GM12878 (cell line): ENCODE results near the gene SMYD5. TPM values are rescaled to one million over a fixed set of nuclear protein-coding genes. Genes with fewer than 3 reads are reported as not detected.

ENCODE experiments used
- ATAC-seq: fragments of 200-7000 bp; cut with Tn5 transposase; 3 replicates; pipeline ENCODE4 v1.9.1; 2020; ENCODE audit warnings: mild to moderate bottlenecking, moderate library complexity
- BruUV-seq: library from RNA; stranded (reverse); fragments of 400-500 nt; replicated peaks from 2 replicates; lab custom pipeline; 2021; lab: Mats Ljungman, UMichigan
- CTCF ChIA-PET: fragments of 300-600 bp; sonication (Branson Sonifier 250); formaldehyde crosslinking; extraction: SDS; loops from one replicate; lab custom pipeline; 2021; ENCODE audit warnings: inconsistent platforms; lab: Yijun Ruan, JAX
- POLR2A ChIA-PET: fragments of 350-600 bp; formaldehyde crosslinking; extraction: SDS; loops from one replicate; lab custom pipeline; 2021; ENCODE audit warnings: inconsistent platforms; lab: Charles Lee
- RAD21 ChIA-PET: fragments of 300-600 bp; sonication (Branson Sonifier 250); formaldehyde crosslinking; loops from one replicate; lab custom pipeline; 2023; ENCODE audit warnings: antibody characterized with exemption; ENCODE audit not compliant: unreplicated experiment; lab: Charles Lee
- SMC1A ChIA-PET: fragments of 300-600 bp; sonication (Branson Sonifier 250); formaldehyde crosslinking; loops from one replicate; lab custom pipeline; 2023; ENCODE audit not compliant: unreplicated experiment, uncharacterized antibody; lab: Charles Lee
- DNase-seq: peaks from one replicate; pipeline ENCODE4 v3.0.0-alpha.2; 2011; ENCODE audit warnings: low read depth, low spot score
- FAIRE-seq: peaks from 3 replicates; lab custom pipeline; 2011; peaks lifted over from hg19 to GRCh38; lab: Jason Lieb, UNC
- H2AFZ ChIP-seq: 2 replicates; pipeline ENCODE4 v1.6.0; 2011; ENCODE audit warnings: low read depth, low read length, control low read depth; ENCODE audit not compliant: control insufficient read depth
- H3K27ac ChIP-seq: 2 replicates; pipeline ENCODE4 v1.5.1; 2011; ENCODE audit warnings: control low read depth; ENCODE audit not compliant: control insufficient read depth, insufficient read depth
- H3K27me3 ChIP-seq, 2 experiments: replicated peaks in 1 of 2; 2 replicates each; pipeline versions ENCODE4 v1.6.0 to v1.6.1; 2011; ENCODE audit warnings: low read length in 1 of 2; ENCODE audit not compliant: control insufficient read depth in 2 of 2, insufficient read depth in 2 of 2
- H3K36me3 ChIP-seq, 2 experiments: 2 replicates each; pipeline ENCODE4 v1.5.1; 2011; ENCODE audit warnings: low read length in 1 of 2; ENCODE audit not compliant: control insufficient read depth in 2 of 2, insufficient read depth in 2 of 2
- H3K4me1 ChIP-seq: 2 replicates; pipeline ENCODE4 v1.6.1; 2011; ENCODE audit warnings: mild to moderate bottlenecking, low read length, moderate library complexity, mixed read lengths; ENCODE audit not compliant: control insufficient read depth, insufficient read depth
- H3K4me2 ChIP-seq: 2 replicates; pipeline ENCODE4 v1.6.0; 2011; ENCODE audit warnings: control low read depth; ENCODE audit not compliant: control insufficient read depth, insufficient read depth
- H3K4me3 ChIP-seq: fragments of 200-600 bp; sonication (generic); 2 replicates; pipeline ENCODE4 v1.5.1; 2016
- H3K79me2 ChIP-seq: 2 replicates; pipeline ENCODE4 v1.6.0; 2011; ENCODE audit warnings: low read length; ENCODE audit not compliant: control insufficient read depth, insufficient read depth
- H3K9ac ChIP-seq: 2 replicates; pipeline ENCODE4 v1.8.0; 2011; ENCODE audit warnings: low read length, control low read depth, mixed read lengths; ENCODE audit not compliant: control insufficient read depth, insufficient read depth
- H3K9me3 ChIP-seq: replicated peaks from 3 replicates; pipeline ENCODE4 v1.5.1; 2011; ENCODE audit warnings: mild to moderate bottlenecking, low read length; ENCODE audit not compliant: control insufficient read depth, insufficient read depth
- H4K20me1 ChIP-seq: 2 replicates; pipeline ENCODE4 v1.6.0; 2011; ENCODE audit not compliant: control insufficient read depth, insufficient read depth
- BHLHE40 ChIP-seq, 2 experiments: fragments of 450-650 bp in 1 of 2; IDR thresholded peaks; 2 replicates each; pipeline ENCODE4 v1.6.1; 2011 to 2017; ENCODE audit warnings: low read depth in 2 of 2, borderline replicate concordance in 1 of 2, improper control_type of control experiment in 1 of 2, low read length in 1 of 2, mild to moderate bottlenecking in 1 of 2
- FOXK2 ChIP-seq: fragments of 450-650 bp; IDR thresholded peaks from 2 replicates; pipeline ENCODE4 v1.6.1; 2017; ENCODE audit warnings: mild to moderate bottlenecking, moderate library complexity
- GABPA ChIP-seq: IDR thresholded peaks from 2 replicates; pipeline ENCODE4 v1.6.1; 2014; ENCODE audit warnings: antibody characterized with exemption, low read depth, mild to moderate bottlenecking, inconsistent platforms
- MEF2A ChIP-seq: IDR thresholded peaks from 2 replicates; pipeline ENCODE4 v1.6.1; 2011; ENCODE audit warnings: low read depth, mild to moderate bottlenecking, low read length, moderate library complexity; ENCODE audit not compliant: insufficient read depth
- MTA2 ChIP-seq: fragments of 450-650 bp; IDR thresholded peaks from 2 replicates; pipeline ENCODE4 v1.6.1; 2016; ENCODE audit warnings: low read depth, mild to moderate bottlenecking, moderate library complexity
- POLR2AphosphoS2 ChIP-seq: IDR thresholded peaks from 2 replicates; pipeline ENCODE4 v1.6.1; 2011; ENCODE audit warnings: low read depth, mild to moderate bottlenecking, low read length, improper control_type of control experiment, moderate library complexity
- POLR2AphosphoS5 ChIP-seq: IDR thresholded peaks from 2 replicates; pipeline ENCODE4 v1.6.1; 2011; ENCODE audit warnings: mild to moderate bottlenecking, low read length, inconsistent platforms
- RCOR1 ChIP-seq: conservative IDR thresholded peaks from 2 replicates; pipeline ENCODE4 v1.6.1; 2012; ENCODE audit warnings: low read depth, low read length, improper control_type of control experiment
- RFX5 ChIP-seq: IDR thresholded peaks from 2 replicates; pipeline ENCODE4 v1.6.1; 2011; ENCODE audit warnings: low read depth, low read length, improper control_type of control experiment
- SMAD5 ChIP-seq: IDR thresholded peaks from 2 replicates; pipeline ENCODE4 v1.6.1; 2016; ENCODE audit warnings: antibody characterized with exemption, low read depth
- STAT3 ChIP-seq: IDR thresholded peaks from 2 replicates; pipeline ENCODE4 v1.6.1; 2011; ENCODE audit warnings: low read depth, low read length, improper control_type of control experiment
- WGBS: methylation state at CpG from one replicate; pipeline ENCODE4 v1.1.6; 2016; ENCODE audit warnings: low lambda C conversion rate; ENCODE audit not compliant: insufficient replicate concordance, insufficient coverage; ENCODE audit errors: missing lambda C conversion rate; 5-methylcytosine and 5-hydroxymethylcytosine counted together
- in situ Hi-C: fragments of 300-500 bp; cut with MboI; formaldehyde crosslinking; loops from 9 replicates; pipeline ENCODE4 v1.14.3; 2018; ENCODE audit warnings: mixed read lengths
- intact Hi-C: fragments of 100-400 bp; cut with micrococcal nuclease; formaldehyde crosslinking; loops from one replicate; pipeline ENCODE4 v1.14.2; 2022; ENCODE audit not compliant: unreplicated experiment
- polyA plus RNA-seq, 11 experiments: library from polyadenylated mRNA; depleted of rRNA in 4 of 11; unstranded in 6 of 11; stranded (reverse) in 5 of 11; fragments of >200 nt; fragmentation: Nextera tagmentation in 4 of 11; fragmentation: Illumina TruSeq in 1 of 11; extraction: Ambion mirVana in 4 of 11; extraction: Trizol in 1 of 11; gene quantifications; 1 replicate in 1 of 11; 2 replicates in 10 of 11; pipeline versions ENCODE4 v1.2.1 to v1.2.3, GENCODE V29; 2011 to 2016; ENCODE audit warnings: inconsistent platforms in 2 of 11, missing spikeins in 2 of 11, low read depth in 1 of 11
- total RNA-seq, 4 experiments: library from RNA; depleted of rRNA in 3 of 4; stranded (reverse); fragments of >200 nt in 3 of 4; fragmentation: Illumina TruSeq in 1 of 4; extraction: Trizol in 1 of 4; gene quantifications; 2 replicates each; pipeline versions ENCODE4 v1.2.1 to v1.2.3, GENCODE V29; 2013 to 2021
- TF ChIP-seq, protein P1 (sequence below): IDR thresholded peaks from 2 replicates; pipeline ENCODE4 v1.6.1; 2012; ENCODE audit warnings: improper control_type of control experiment, low read depth, low read length; ENCODE audit not compliant: insufficient replicate concordance
- TF ChIP-seq, protein P2 (sequence below): fragments of 450-650 bp; conservative IDR thresholded peaks from 2 replicates; pipeline ENCODE4 v1.6.1; 2017; ENCODE audit warnings: mild to moderate bottlenecking, moderate library complexity
- TF ChIP-seq, protein P3 (sequence below): IDR thresholded peaks from 2 replicates; pipeline ENCODE4 v1.6.1; 2012; ENCODE audit warnings: mild to moderate bottlenecking, low read depth, low read length

Gene SMYD5
- total and polyA plus RNA-seq, 10 of the 15 experiments (the other 5 are each of a cell fraction or from before 2014, with no cell fraction given) = 6.1 to 35.3 (median 26.4) TPM

DNA sequence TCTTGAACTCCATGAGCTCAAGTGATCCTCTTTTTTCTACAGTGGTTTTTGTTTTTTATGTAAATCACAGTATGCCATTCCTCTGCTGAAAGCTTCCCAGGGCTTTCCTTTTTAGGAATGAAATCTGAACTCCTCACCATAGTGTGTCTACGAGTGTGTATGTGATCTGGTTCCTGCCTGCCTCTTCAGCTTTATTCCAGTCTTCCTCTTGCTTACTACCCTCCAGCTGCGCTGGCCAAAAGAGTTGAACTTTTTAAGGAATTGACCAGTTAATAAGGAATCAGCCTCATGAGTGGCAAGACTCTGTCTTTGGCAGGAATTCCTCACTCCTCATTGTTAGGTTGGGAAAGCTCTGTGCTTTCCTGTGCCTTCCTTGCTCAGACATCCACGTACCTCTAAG lies 24.1 kb downstream of the SMYD5 start:
- POLR2A ChIA-PET = interaction anchor here (0.6 to 1.2 kb wide), 3 partner anchors 25 to 898 kb away, joined by 4 to 6 read pairs (median 6); partner anchors contain the start of gene SMYD5
- H3K4me2 ChIP-seq = no peak overlapping the region
- TF ChIP-seq BHLHE40 (IDR thresholded peaks at IDR 0.05; ENCODE audit: borderline replicate concordance in 1 of 2, low read depth in 2 of 2, low read length in 1 of 2) (no peak), FOXK2 (no peak), MTA2 (no peak), RCOR1 (no peak), POLR2AphosphoS2 (no peak), MEF2A (no peak), GABPA (no peak), STAT3 (no peak), SMAD5 (no peak), RFX5 (no peak), POLR2AphosphoS5 (no peak)
- TF ChIP-seq, protein P1, sequence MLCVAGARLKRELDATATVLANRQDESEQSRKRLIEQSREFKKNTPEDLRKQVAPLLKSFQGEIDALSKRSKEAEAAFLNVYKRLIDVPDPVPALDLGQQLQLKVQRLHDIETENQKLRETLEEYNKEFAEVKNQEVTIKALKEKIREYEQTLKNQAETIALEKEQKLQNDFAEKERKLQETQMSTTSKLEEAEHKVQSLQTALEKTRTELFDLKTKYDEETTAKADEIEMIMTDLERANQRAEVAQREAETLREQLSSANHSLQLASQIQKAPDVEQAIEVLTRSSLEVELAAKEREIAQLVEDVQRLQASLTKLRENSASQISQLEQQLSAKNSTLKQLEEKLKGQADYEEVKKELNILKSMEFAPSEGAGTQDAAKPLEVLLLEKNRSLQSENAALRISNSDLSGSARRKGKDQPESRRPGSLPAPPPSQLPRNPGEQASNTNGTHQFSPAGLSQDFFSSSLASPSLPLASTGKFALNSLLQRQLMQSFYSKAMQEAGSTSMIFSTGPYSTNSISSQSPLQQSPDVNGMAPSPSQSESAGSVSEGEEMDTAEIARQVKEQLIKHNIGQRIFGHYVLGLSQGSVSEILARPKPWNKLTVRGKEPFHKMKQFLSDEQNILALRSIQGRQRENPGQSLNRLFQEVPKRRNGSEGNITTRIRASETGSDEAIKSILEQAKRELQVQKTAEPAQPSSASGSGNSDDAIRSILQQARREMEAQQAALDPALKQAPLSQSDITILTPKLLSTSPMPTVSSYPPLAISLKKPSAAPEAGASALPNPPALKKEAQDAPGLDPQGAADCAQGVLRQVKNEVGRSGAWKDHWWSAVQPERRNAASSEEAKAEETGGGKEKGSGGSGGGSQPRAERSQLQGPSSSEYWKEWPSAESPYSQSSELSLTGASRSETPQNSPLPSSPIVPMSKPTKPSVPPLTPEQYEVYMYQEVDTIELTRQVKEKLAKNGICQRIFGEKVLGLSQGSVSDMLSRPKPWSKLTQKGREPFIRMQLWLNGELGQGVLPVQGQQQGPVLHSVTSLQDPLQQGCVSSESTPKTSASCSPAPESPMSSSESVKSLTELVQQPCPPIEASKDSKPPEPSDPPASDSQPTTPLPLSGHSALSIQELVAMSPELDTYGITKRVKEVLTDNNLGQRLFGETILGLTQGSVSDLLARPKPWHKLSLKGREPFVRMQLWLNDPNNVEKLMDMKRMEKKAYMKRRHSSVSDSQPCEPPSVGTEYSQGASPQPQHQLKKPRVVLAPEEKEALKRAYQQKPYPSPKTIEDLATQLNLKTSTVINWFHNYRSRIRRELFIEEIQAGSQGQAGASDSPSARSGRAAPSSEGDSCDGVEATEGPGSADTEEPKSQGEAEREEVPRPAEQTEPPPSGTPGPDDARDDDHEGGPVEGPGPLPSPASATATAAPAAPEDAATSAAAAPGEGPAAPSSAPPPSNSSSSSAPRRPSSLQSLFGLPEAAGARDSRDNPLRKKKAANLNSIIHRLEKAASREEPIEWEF = no peak
- TF ChIP-seq, protein P2, sequence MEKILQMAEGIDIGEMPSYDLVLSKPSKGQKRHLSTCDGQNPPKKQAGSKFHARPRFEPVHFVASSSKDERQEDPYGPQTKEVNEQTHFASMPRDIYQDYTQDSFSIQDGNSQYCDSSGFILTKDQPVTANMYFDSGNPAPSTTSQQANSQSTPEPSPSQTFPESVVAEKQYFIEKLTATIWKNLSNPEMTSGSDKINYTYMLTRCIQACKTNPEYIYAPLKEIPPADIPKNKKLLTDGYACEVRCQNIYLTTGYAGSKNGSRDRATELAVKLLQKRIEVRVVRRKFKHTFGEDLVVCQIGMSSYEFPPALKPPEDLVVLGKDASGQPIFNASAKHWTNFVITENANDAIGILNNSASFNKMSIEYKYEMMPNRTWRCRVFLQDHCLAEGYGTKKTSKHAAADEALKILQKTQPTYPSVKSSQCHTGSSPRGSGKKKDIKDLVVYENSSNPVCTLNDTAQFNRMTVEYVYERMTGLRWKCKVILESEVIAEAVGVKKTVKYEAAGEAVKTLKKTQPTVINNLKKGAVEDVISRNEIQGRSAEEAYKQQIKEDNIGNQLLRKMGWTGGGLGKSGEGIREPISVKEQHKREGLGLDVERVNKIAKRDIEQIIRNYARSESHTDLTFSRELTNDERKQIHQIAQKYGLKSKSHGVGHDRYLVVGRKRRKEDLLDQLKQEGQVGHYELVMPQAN = no peak
- TF ChIP-seq, protein P3, sequence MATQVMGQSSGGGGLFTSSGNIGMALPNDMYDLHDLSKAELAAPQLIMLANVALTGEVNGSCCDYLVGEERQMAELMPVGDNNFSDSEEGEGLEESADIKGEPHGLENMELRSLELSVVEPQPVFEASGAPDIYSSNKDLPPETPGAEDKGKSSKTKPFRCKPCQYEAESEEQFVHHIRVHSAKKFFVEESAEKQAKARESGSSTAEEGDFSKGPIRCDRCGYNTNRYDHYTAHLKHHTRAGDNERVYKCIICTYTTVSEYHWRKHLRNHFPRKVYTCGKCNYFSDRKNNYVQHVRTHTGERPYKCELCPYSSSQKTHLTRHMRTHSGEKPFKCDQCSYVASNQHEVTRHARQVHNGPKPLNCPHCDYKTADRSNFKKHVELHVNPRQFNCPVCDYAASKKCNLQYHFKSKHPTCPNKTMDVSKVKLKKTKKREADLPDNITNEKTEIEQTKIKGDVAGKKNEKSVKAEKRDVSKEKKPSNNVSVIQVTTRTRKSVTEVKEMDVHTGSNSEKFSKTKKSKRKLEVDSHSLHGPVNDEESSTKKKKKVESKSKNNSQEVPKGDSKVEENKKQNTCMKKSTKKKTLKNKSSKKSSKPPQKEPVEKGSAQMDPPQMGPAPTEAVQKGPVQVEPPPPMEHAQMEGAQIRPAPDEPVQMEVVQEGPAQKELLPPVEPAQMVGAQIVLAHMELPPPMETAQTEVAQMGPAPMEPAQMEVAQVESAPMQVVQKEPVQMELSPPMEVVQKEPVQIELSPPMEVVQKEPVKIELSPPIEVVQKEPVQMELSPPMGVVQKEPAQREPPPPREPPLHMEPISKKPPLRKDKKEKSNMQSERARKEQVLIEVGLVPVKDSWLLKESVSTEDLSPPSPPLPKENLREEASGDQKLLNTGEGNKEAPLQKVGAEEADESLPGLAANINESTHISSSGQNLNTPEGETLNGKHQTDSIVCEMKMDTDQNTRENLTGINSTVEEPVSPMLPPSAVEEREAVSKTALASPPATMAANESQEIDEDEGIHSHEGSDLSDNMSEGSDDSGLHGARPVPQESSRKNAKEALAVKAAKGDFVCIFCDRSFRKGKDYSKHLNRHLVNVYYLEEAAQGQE = no peak

More for the DNA sequence above, 24.1 kb downstream of the SMYD5 start:
- no peak for FAIRE-seq
- in situ Hi-C loops (no loop called here), intact Hi-C loops (no loop called here)
- ATAC-seq = no peak
- Histone ChIP-seq H3K36me3 (peaks cover 3 to 22% of the 10 kb centered on the region in 2 experiments; a peak in 3 of 4 replicates), H3K27ac (no peak overlapping the region), H3K27me3 (no peaks in the 10 kb centered on the region), H2AFZ (no peak overlapping the region), H3K9ac (no peak overlapping the region), H3K4me1 (no peaks in the 10 kb centered on the region), H3K79me2 (peaks cover 70% of the 10 kb centered on the region), H3K4me3 (no peak overlapping the region), H4K20me1 (0 out of 2 replicates have a peak, but pooled peaks cover 4% of the 10 kb centered on the region), H3K9me3 (no peaks in the 10 kb centered on the region)
- 44% methylated on average over 3 of the region's 3 CpGs for WGBS
- ChIA-PET SMC1A (interaction anchor here (0.8 to 5.2 kb wide), 5 partner anchors 9 to 122 kb away, joined by 3 to 39 read pairs (median 3); no protein-coding TSS in a partner anchor), RAD21 (interaction anchor here (0.8 kb wide), 1 partner anchor 25 kb away, joined by 4 read pairs; no protein-coding TSS in a partner anchor), CTCF (interaction anchor here (0.9 to 9.8 kb wide), 4 partner anchors 12 to 121 kb away, joined by 3 to 99 read pairs (median 12); partner anchors contain the start of gene EGR4)
- BruUV-seq = no TSS peak
- DNase-seq = no peak
